Hepatocyte (in vitro differentiated cells): Measurements from ENCODE around the gene IFI44L. TPM values are rescaled to one million over a fixed set of nuclear protein-coding genes. Genes with fewer than 3 reads are reported as not detected.
A peak's percentile ranks its signal among the peaks of the same experiment; 100 is the strongest.

Source experiments
- DNase-seq: peaks from one replicate; pipeline ENCODE4 v3.0.0-alpha.2; 2016; ENCODE audit warnings: low spot score
- H2AFZ ChIP-seq: fragments of 200-600 bp; sonication (generic); 2 replicates; pipeline ENCODE4 v1.6.0; 2016; ENCODE audit warnings: antibody characterized with exemption, mild to moderate bottlenecking
- H3K27ac ChIP-seq: fragments of 200-600 bp; sonication (generic); 2 replicates; pipeline ENCODE4 v1.5.1; 2016; ENCODE audit warnings: mild to moderate bottlenecking
- H3K27me3 ChIP-seq: fragments of 200-600 bp; sonication (generic); 2 replicates; pipeline ENCODE4 v1.6.1; 2016
- H3K36me3 ChIP-seq: fragments of 200-600 bp; sonication (generic); replicated peaks from 2 replicates; pipeline ENCODE4 v1.5.1; 2016; ENCODE audit warnings: low read depth; ENCODE audit not compliant: insufficient read depth
- H3K4me1 ChIP-seq: fragments of 200-600 bp; sonication (generic); 2 replicates; pipeline ENCODE4 v1.5.1; 2016; ENCODE audit warnings: mild to moderate bottlenecking, moderate library complexity; ENCODE audit not compliant: insufficient read depth
- H3K4me2 ChIP-seq: fragments of 200-600 bp; sonication (generic); 2 replicates; pipeline ENCODE4 v1.6.0; 2016
- H3K4me3 ChIP-seq: fragments of 200-600 bp; sonication (generic); 2 replicates; pipeline ENCODE4 v1.5.1; 2016; ENCODE audit warnings: mild to moderate bottlenecking
- H3K79me2 ChIP-seq: fragments of 200-600 bp; sonication (generic); 2 replicates; pipeline ENCODE4 v1.6.0; 2017; ENCODE audit warnings: mild to moderate bottlenecking
- H3K9me2 ChIP-seq: fragments of 200-600 bp; sonication (generic); replicated peaks from 2 replicates; pipeline ENCODE4 v1.6.0; 2017; ENCODE audit warnings: mild to moderate bottlenecking; ENCODE audit not compliant: insufficient read depth
- H3K9me3 ChIP-seq: fragments of 200-600 bp; sonication (generic); 2 replicates; pipeline ENCODE4 v1.5.1; 2016; ENCODE audit warnings: low read depth, mild to moderate bottlenecking
- H4K20me1 ChIP-seq: fragments of 200-600 bp; sonication (generic); 2 replicates; pipeline ENCODE4 v1.6.0; 2016; ENCODE audit warnings: mild to moderate bottlenecking; ENCODE audit not compliant: insufficient read depth, poor library complexity, severe bottlenecking
- CTCF ChIP-seq: fragments of 200-600 bp; sonication (generic); IDR thresholded peaks from 2 replicates; pipeline ENCODE4 v1.5.1; 2016; ENCODE audit warnings: antibody characterized with exemption, mild to moderate bottlenecking; ENCODE audit not compliant: poor library complexity
- EZH2 ChIP-seq: fragments of 200-600 bp; sonication (generic); IDR thresholded peaks from 2 replicates; pipeline ENCODE4 v1.6.1; 2016; ENCODE audit warnings: antibody characterized with exemption, mild to moderate bottlenecking, borderline replicate concordance
- EZH2phosphoT487 ChIP-seq: fragments of 200-600 bp; sonication (generic); IDR thresholded peaks from one replicate; pipeline ENCODE4 v1.6.1; 2018; ENCODE audit warnings: antibody characterized with exemption, mild to moderate bottlenecking, low read depth, moderate library complexity; ENCODE audit not compliant: unreplicated experiment, severe bottlenecking
- WGBS: methylation state at CpG from one replicate; pipeline ENCODE4 v1.1.6; 2016; ENCODE audit warnings: low lambda C conversion rate; ENCODE audit errors: missing lambda C conversion rate; 5-methylcytosine and 5-hydroxymethylcytosine counted together
- polyA plus RNA-seq: library from polyadenylated mRNA; unstranded; fragments of >200 nt; fragmentation: Nextera tagmentation; extraction: Ambion mirVana; gene quantifications from 2 replicates; pipeline ENCODE4 v1.2.1, GENCODE V29; 2016
- total RNA-seq: library from RNA; depleted of rRNA; stranded (reverse); fragments of >200 nt; gene quantifications from 2 replicates; pipeline ENCODE4 v1.2.3, GENCODE V29; 2014

Gene IFI44L
- total and polyA plus RNA-seq, 2 experiments from 2014 or later: 0.19 to 2.6 TPM

DNA sequence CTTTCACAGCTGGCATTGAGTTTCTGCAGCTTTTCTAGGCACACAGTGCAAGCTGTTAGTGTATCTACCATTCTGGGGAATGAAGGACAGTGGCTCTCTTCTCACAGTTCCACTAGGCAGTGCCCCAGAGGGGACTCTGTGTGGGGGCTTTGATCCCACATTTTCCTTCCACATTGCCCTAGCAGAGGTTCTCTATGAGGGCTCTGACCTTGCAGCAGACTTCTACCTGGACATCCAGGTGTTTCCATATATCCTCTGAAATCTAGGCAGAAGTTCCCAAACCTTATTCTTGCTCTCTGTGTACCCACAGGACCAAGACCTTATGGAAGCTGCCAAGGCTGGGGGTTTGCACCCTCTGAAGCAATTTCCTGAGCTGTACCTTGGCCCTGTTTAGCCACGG lies 27.0 kb downstream of the IFI44L start:
- H3K9me2 ChIP-seq: no peaks in the 10 kb centered on the region
- WGBS: 89% methylated on average over 1 of the region's 1 CpG
- H3K36me3 ChIP-seq: no peaks in the 10 kb centered on the region

GRCh38 chr1:78649628-78650027 lies 29.4 kb downstream of the IFI44L start, which contains the start of gene IFI44:
Gene IFI44, plus strand, starts transcription at chr1:78649831. Its CDS starts 365 bp downstream, at chr1:78650196.
- Histone ChIP-seq H3K27ac (no peak within 1 kb of the TSS), H3K36me3 (no peaks in the 10 kb centered on the region)

More for the DNA sequence above, 27.0 kb downstream of the IFI44L start:
- Histone ChIP-seq H3K4me2 (no peak overlapping the region), H3K9me3 (no peaks in the 10 kb centered on the region), H3K27ac (no peak overlapping the region), H4K20me1 (no peaks in the 10 kb centered on the region), H2AFZ (no peak overlapping the region), H3K4me3 (no peak overlapping the region), H3K27me3 (no peaks in the 10 kb centered on the region), H3K79me2 (no peaks in the 10 kb centered on the region), H3K4me1 (no peaks in the 10 kb centered on the region)
- DNase-seq: no peak
- no peak for TF ChIP-seq EZH2phosphoT487
- no peak for TF ChIP-seq CTCF
- no peak for TF ChIP-seq EZH2

DNA sequence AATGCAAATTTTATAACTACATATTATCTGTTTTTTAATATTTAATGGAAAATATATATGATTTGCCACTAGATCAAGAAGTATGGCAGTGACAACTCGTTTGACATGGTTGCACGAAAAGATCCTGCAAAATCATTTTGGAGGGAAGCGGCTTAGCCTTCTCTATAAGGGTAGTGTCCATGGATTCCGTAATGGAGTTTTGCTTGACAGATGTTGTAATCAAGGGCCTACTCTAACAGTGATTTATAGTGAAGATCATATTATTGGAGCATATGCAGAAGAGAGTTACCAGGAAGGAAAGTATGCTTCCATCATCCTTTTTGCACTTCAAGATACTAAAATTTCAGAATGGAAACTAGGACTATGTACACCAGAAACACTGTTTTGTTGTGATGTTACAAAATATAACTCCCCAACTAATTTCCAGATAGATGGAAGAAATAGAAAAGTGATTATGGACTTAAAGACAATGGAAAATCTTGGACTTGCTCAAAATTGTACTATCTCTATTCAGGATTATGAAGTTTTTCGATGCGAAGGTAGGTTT lies 29.9 kb downstream of the IFI44L start:
- H3K27ac ChIP-seq: no peak overlapping the region

More at GRCh38 chr1:78649628-78650027, 29.4 kb downstream of the IFI44L start, which contains the start of gene IFI44:
- Histone ChIP-seq H3K79me2 (no peaks in the 10 kb centered on the region), H3K4me1 (no peaks in the 10 kb centered on the region), H2AFZ (peak within 1 kb of the TSS; percentile 37), H3K9me3 (no peaks in the 10 kb centered on the region), H3K4me3 (no peak within 1 kb of the TSS), H4K20me1 (no peaks in the 10 kb centered on the region), H3K4me2 (peak within 1 kb of the TSS; percentile 61), H3K27me3 (no peaks in the 10 kb centered on the region), H3K9me2 (no peaks in the 10 kb centered on the region)
- TF ChIP-seq EZH2: no peak
- TF ChIP-seq CTCF: no peak
- TF ChIP-seq EZH2phosphoT487: no peak
- DNase-seq: peak; percentile 67

More for the DNA sequence above, 29.9 kb downstream of the IFI44L start:
- H3K9me3 ChIP-seq: no peaks in the 10 kb centered on the region
- H2AFZ ChIP-seq: peak overlapping the region; percentile 37
- H3K79me2 ChIP-seq: no peaks in the 10 kb centered on the region
- no peak for DNase-seq
- no peaks in the 10 kb centered on the region for H3K9me2 ChIP-seq
- H3K4me1 ChIP-seq: no peaks in the 10 kb centered on the region
- no peaks in the 10 kb centered on the region for H3K36me3 ChIP-seq
- H4K20me1 ChIP-seq: no peaks in the 10 kb centered on the region
- H3K4me2 ChIP-seq: peak overlapping the region; percentile 61
- H3K27me3 ChIP-seq: no peaks in the 10 kb centered on the region
- no peak overlapping the region for H3K4me3 ChIP-seq
- WGBS: 81% methylated on average over 6 of the region's 6 CpGs
- TF ChIP-seq CTCF (no peak), EZH2phosphoT487 (no peak), EZH2 (no peak)
